ENCODE data around the gene FER1L5.

The FER1L5 gene

GRCh38 chr2:96679848-96680247 is 37.3 kb downstream of the FER1L5 start:
- in situ Hi-C loops (cut with MboI; ENCODE audit: low sequenced_read_pairs) = no loop called here

- in situ Hi-C loops (cut with MboI; ENCODE audit: low sequenced_read_pairs) = no loop called here
These were observed 38.1 kb downstream of the FER1L5 start for GRCh38 chr2:96680561-96681141.

- in situ Hi-C loops (cut with MboI; ENCODE audit: low sequenced_read_pairs) = no loop called here
These were observed 39.0 kb downstream of the FER1L5 start for GRCh38 chr2:96681540-96681939.

DNA sequence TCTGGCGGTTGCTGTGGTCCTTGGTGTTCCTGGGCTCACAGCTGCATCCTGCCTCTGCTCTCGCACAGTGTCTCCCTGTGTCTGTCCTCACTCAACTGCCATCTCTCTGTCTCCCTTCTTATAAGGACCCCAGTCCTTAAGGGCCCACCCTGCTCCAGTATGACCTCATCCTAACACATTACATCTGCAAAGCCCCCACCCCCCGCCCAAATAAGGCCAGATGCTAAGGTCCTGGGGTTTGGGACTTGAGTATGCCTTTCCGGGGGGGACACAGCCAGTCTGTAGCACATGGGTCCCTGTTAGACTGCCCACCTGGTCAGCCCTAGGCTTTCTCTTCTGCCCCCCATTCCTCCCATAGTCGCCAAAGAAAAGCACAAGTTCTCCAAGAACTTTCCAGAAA is 40.7 kb downstream of the FER1L5 start:
- in situ Hi-C loops (cut with MboI; ENCODE audit: low sequenced_read_pairs) = no loop called here

DNA sequence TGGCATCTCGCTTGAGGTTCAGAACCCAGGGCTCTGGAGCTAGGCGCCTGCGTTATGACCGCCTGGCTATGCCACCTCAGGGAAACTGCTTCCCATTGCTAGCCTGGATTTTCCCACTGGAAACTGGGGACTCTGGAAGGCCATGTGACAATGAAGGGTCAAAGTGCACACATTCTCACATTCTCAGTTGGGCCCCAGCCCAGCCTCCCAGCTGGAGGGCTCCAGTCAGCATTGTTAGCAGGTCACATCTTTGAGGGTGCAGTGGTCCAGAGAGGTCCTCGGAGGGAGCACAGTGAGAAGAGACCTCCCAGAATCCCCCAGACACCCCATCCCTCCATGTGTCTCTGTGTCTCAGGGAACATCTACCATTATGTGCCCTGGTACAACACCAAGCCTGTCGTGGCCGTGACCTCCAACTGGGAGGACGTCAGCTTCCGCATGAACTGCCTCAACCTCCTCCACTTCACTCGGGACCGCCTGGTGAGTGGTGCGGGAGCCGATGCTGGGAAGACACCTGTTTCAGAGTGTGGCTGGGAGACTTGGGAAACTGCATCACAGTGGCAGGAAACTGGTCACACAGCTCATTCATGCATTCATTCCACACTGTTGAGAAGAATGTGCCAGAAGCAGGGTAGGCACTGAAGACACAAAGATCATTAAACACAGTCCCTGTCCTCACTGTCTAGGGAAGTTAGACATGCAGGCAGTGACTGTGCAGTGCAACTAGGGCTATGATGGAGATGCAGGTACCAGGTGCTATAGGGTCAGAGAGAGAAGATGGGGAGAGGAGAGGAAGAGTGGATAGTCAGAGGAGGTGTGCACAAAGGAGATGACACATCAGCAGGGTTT is 41.6 kb downstream of the FER1L5 start:
- in situ Hi-C loops (cut with MboI; ENCODE audit: low sequenced_read_pairs) = no loop called here

- in situ Hi-C loops (cut with MboI; ENCODE audit: low sequenced_read_pairs) = no loop called here
These were observed 42.5 kb downstream of the FER1L5 start for GRCh38 chr2:96684883-96685576.

DNA sequence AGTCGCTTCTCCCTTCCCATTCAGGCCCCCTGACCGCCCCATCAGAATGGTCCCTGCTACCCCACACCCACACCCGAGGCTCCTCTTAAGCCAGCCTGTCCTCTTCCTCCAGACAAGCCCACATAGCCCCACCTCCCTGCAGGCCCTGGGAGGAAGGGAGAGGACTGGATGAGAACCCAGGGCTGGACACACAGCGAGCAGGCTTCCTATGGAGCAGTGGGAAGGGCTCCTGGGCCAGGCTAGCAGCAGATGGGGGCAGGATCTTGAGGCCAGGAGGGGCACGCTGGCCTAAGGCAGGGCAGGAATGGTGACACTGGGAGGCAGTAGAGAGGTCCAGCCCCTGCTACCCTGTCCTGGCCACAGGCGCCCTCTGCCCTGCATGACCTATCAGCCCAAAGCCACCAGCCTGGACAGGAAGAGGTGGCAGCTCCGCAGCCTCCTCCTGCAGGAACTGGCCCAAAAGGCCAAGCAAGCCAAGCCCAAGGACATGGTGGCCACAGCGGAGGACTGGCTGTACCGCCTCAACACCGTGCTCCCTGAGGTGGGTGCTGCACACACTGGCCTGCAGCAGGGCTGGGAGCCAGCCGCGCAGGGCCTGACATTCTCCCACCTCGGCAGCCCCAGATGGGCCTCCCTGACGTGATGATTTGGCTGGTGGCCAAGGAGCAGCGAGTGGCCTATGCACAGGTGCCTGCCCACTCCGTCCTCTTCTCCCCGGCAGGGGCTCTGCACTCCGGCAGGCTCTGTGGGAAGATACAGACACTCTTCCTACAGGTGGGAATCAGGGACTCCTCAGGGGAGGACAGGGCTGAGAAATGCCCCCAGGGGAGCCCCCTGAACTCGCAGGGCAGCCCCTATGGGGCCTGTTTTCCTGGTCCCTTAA is 43.3 kb downstream of the FER1L5 start:
- in situ Hi-C loops (cut with MboI; ENCODE audit: low sequenced_read_pairs) = no loop called here

DNA sequence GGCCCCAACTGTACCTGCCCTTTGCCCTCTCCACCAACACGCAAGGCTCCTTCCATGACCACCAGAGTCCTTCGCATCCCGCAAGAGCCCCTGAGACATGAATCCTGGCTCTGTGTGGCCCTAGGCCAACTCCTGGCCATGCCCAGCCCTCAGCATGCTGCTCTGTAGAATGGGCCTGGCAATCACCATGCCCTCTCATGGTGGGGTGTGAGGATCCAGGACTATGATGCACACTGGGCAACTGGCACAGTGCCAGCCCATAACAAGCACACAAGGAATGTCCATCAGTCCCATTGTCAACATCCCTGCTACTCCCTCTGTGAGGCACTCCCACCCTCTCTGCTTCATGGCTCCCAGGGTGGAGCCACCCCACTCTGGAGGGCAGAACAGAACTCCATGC is 44.7 kb downstream of the FER1L5 start:
- in situ Hi-C loops (cut with MboI; ENCODE audit: low sequenced_read_pairs) = no loop called here

- in situ Hi-C loops (cut with MboI; ENCODE audit: low sequenced_read_pairs) = no loop called here
These were observed 45.4 kb downstream of the FER1L5 start for GRCh38 chr2:96687711-96688640.

DNA sequence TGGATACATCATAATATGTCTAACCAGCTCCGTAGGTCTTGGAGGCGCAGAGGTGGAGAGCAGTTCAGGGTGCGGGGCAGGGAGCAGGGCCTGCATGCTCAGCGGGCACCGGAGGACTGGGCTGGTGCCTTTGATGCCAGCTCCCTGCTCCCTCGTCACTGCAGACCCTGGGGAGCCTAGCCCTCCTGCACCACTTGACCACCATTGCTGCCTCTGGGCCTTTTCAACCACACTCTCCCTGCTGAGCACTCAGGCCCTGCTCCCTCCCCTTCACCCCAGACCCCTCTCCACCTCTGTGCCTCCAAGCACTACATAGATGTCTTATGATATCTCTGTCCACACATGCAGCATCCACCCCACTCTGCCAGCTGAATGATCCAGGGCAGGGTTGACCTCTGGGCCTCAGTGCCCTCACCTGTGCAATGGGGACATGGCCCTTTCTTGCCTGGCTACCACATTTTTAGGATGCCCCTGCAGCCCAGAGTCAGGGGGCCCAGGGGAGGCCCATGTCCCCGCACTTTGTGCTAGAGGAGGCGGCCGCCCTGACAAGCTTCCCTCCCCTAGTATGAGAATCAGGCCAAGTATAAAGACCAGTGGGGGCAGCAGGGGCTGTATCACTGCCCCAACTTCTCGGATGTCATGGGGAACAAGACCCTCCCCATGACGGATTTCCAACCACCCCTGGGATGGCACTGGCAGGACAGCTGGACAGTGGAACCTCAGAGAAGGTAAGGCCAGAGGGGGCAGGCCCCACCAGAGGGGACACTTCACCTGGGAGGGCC is 46.3 kb downstream of the FER1L5 start:
- in situ Hi-C loops (cut with MboI; ENCODE audit: low sequenced_read_pairs) = no loop called here

DNA sequence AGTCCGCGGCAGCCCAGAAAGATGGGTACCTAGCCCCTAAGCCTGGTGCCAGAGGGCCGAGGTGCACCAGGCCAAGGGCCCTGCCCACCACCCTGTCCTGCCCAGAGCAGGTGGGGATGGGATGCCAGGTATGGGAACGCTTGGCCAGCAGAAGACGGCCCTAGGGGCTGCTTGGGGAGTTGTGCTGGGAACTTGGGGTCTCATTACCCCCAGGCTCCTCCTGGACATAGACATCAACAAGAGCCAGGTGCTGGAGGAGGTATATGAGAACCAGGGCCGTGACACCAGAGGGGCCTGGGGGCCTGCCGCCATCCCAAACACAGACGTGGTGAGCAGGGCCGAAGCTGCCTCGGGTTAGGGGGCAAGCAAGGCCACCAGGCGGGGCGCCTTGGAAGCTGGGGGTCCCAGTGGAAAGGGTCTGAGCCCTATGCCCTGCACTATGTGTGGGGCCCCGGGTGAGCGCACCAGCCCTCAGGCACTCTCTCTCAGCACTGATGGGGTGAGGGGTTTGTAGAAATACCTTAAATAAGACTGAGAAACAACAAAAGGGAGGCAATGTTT is 46.9 kb downstream of the FER1L5 start:
- in situ Hi-C loops (cut with MboI; ENCODE audit: low sequenced_read_pairs) = no loop called here

GRCh38 chr2:96690306-96691021 is 47.9 kb downstream of the FER1L5 start:
- in situ Hi-C loops (cut with MboI; ENCODE audit: low sequenced_read_pairs) = no loop called here

- in situ Hi-C loops (cut with MboI; ENCODE audit: low sequenced_read_pairs) = no loop called here
These were observed 48.6 kb downstream of the FER1L5 start for GRCh38 chr2:96691022-96691612.

GRCh38 chr2:96692094-96692971 is 49.8 kb downstream of the FER1L5 start:
- in situ Hi-C loops (cut with MboI; ENCODE audit: low sequenced_read_pairs) = no loop called here

GRCh38 chr2:96693286-96694200 is 51.0 kb downstream of the FER1L5 start:
- in situ Hi-C loops (cut with MboI; ENCODE audit: low sequenced_read_pairs) = no loop called here

DNA sequence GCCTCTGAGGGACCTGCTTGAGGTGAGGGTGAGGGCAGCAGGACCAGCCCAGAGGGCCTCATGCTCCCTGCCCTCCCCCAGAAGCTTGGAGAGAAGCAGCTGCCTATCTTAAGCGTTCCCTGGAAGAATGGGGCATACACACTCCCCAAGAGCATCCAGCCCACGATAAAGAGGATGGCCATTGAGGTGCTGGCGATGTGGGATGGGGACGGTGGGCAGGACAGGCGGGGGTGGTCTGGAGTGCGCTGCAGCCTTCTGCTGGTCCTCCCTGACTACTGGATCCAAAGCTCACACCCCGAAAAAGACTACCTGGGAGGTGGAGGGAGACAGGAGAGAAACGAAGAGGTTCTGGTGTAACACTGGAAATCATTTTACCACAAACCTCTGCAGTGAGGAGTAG is 51.7 kb downstream of the FER1L5 start:
- in situ Hi-C loops (cut with MboI; ENCODE audit: low sequenced_read_pairs) = no loop called here
